K562 (cell line): Measurements from ENCODE around the gene ZNF24. TPM values are rescaled to one million over a fixed set of nuclear protein-coding genes. Genes with fewer than 3 reads are reported as not detected.

Experiments
- ATAC-seq: fragments of 200-7000 bp; cut with Tn5 transposase; 3 replicates; pipeline ENCODE4 v1.9.1; 2020; ENCODE audit warnings: moderate library complexity
- BruUV-seq: library from RNA; stranded (reverse); fragments of 400-500 nt; replicated peaks from 2 replicates; lab custom pipeline; 2021; lab: Mats Ljungman, UMichigan
- CTCF ChIA-PET: fragments of 300-600 bp; formaldehyde crosslinking; extraction: SDS; loops from one replicate; lab custom pipeline; 2021; ENCODE audit warnings: low intra/inter-chr PET ratio; lab: Yijun Ruan, JAX
- POLR2A ChIA-PET: fragments of 300-600, 350-650 bp; sonication (Branson Sonifier 250); formaldehyde crosslinking; extraction: SDS; loops from one replicate; lab custom pipeline; 2021; ENCODE audit warnings: antibody characterized with exemption, inconsistent platforms; lab: Yijun Ruan, JAX
- DNase-seq, 4 experiments: peaks; one replicate each; pipeline versions ENCODE4 v3.0.0 to v3.0.0-alpha.2; 2011 to 2018; ENCODE audit warnings: low spot score in 3 of 4, mixed read lengths in 3 of 4; ENCODE audit errors: extremely low read depth in 1 of 4
- FAIRE-seq: peaks from 2 replicates; lab custom pipeline; 2011; peaks lifted over from hg19 to GRCh38; lab: Jason Lieb, UNC
- H2AFZ ChIP-seq: 2 replicates; pipeline ENCODE4 v1.6.0; 2011; ENCODE audit warnings: low read depth, low read length, control low read depth, inconsistent platforms
- H3K27ac ChIP-seq: fragments of 200-600 bp; 3 replicates; pipeline ENCODE4 v1.8.0; 2011; ENCODE audit warnings: low read depth, mild to moderate bottlenecking, control low read depth, inconsistent platforms, low read length, moderate library complexity, mixed read lengths; ENCODE audit errors: extremely low read depth
- H3K27me3 ChIP-seq, 2 experiments: fragments of 300-600 bp in 1 of 2; 2 replicates in 1 of 2; 3 replicates in 1 of 2; pipeline versions ENCODE4 v1.6.0 to v1.8.0; 2011; ENCODE audit warnings: inconsistent platforms in 2 of 2, low read length in 2 of 2, mild to moderate bottlenecking in 1 of 2, mixed read lengths in 1 of 2, moderate library complexity in 1 of 2; ENCODE audit not compliant: control insufficient read depth in 2 of 2, insufficient read depth in 2 of 2
- H3K36me3 ChIP-seq: fragments of 300-600 bp; 3 replicates; pipeline ENCODE4 v1.8.0; 2011; ENCODE audit warnings: mild to moderate bottlenecking, low read length, inconsistent platforms; ENCODE audit not compliant: control insufficient read depth, insufficient read depth
- H3K4me1 ChIP-seq, 2 experiments: fragments of 200-600 bp in 1 of 2; replicated peaks in 1 of 2; 2 replicates in 1 of 2; 3 replicates in 1 of 2; pipeline versions ENCODE4 v1.5.1 to v1.8.0; 2011; ENCODE audit warnings: inconsistent platforms in 2 of 2, low read length in 2 of 2, mild to moderate bottlenecking in 1 of 2, mixed read lengths in 1 of 2, moderate library complexity in 1 of 2; ENCODE audit not compliant: control insufficient read depth in 2 of 2, insufficient read depth in 2 of 2
- H3K4me2 ChIP-seq: 2 replicates; pipeline ENCODE4 v1.6.1; 2011; ENCODE audit warnings: low read length, control low read depth, inconsistent platforms, mixed read lengths; ENCODE audit not compliant: insufficient read depth
- H3K4me3 ChIP-seq: fragments of 200-600 bp; sonication (generic), shearing (Covaris generic); 2 replicates; pipeline ENCODE4 v1.5.1; 2016; ENCODE audit warnings: control low read depth, inconsistent platforms
- H3K79me2 ChIP-seq: fragments of 200-600 bp; 3 replicates; pipeline ENCODE4 v1.8.0; 2011; ENCODE audit warnings: low read length, inconsistent platforms; ENCODE audit not compliant: control insufficient read depth, insufficient read depth
- H3K9ac ChIP-seq, 2 experiments: 2 replicates each; pipeline versions ENCODE4 v1.6.0 to v1.6.1; 2011; ENCODE audit warnings: low read depth in 2 of 2, low read length in 2 of 2, control low read depth in 1 of 2, inconsistent platforms in 1 of 2, mild to moderate bottlenecking in 1 of 2, mixed read lengths in 1 of 2; ENCODE audit not compliant: insufficient read depth in 1 of 2
- H3K9me1 ChIP-seq: one replicate; pipeline ENCODE4 v1.6.0; 2011; ENCODE audit warnings: inconsistent platforms, mild to moderate bottlenecking, low read length, moderate library complexity; ENCODE audit not compliant: control insufficient read depth, insufficient read depth
- H3K9me3 ChIP-seq: replicated peaks from 2 replicates; pipeline ENCODE4 v1.5.1; 2011; ENCODE audit warnings: low read depth, low read length, inconsistent platforms; ENCODE audit not compliant: control insufficient read depth, insufficient read depth
- H4K20me1 ChIP-seq: replicated peaks from 2 replicates; pipeline ENCODE4 v1.6.1; 2011; ENCODE audit warnings: low read length, inconsistent platforms, mixed read lengths; ENCODE audit not compliant: control insufficient read depth, insufficient read depth
- ZNF12 ChIP-seq: sonication (generic); formaldehyde crosslinking; IDR thresholded peaks from 2 replicates; pipeline ENCODE4 v1.4.0; 2020; ENCODE audit warnings: mild to moderate bottlenecking, missing genetic modification reagents
- in situ Hi-C: fragments of 300-500 bp; cut with MboI; formaldehyde crosslinking; loops from 4 replicates; pipeline ENCODE4 v1.15.0; 2018; ENCODE audit warnings: inconsistent platforms, mixed read lengths
- intact Hi-C: fragments of 100-400 bp; cut with micrococcal nuclease; formaldehyde crosslinking; loops from 2 replicates; pipeline ENCODE4 v1.14.2; 2022
- polyA plus RNA-seq, 8 experiments: library from polyadenylated mRNA; depleted of rRNA in 4 of 8; stranded (reverse) in 5 of 8; unstranded in 3 of 8; fragments of >200 nt; fragmentation: Nextera tagmentation in 2 of 8; fragmentation: Illumina TruSeq in 1 of 8; extraction: Ambion mirVana in 2 of 8; extraction: Trizol in 1 of 8; gene quantifications; 2 replicates each; pipeline versions ENCODE4 v1.2.1 to v1.2.3, GENCODE V29; 2011 to 2014; ENCODE audit warnings: inconsistent platforms in 1 of 8, missing spikeins in 1 of 8
- total RNA-seq, 7 experiments: library from RNA; depleted of rRNA in 6 of 7; stranded (reverse); fragments of >200 nt in 6 of 7; fragmentation: Illumina TruSeq in 2 of 7; extraction: Trizol in 2 of 7; gene quantifications; 2 replicates each; pipeline versions ENCODE4 v1.2.1 to v1.2.3, GENCODE V29; 2011 to 2021; ENCODE audit warnings: low replicate concordance in 1 of 7
- TF ChIP-seq, protein P1 (sequence below), 2 experiments: fragments of 450-650 bp; formaldehyde crosslinking in 1 of 2; IDR thresholded peaks; 2 replicates each; pipeline versions ENCODE4 v1.4.0 to v1.6.1; 2014 to 2020; ENCODE audit warnings: mild to moderate bottlenecking in 2 of 2, borderline replicate concordance in 1 of 2, low read depth in 1 of 2
- TF ChIP-seq, protein P2 (sequence below): fragments of 250-450 bp; sonication (Bioruptor Pico); IDR thresholded peaks from 2 replicates; pipeline ENCODE4 v1.5.0; 2021

ZNF24 gene
- total and polyA plus RNA-seq, 9 of the 15 experiments (the other 6 are each of a cell fraction or from before 2014, with no cell fraction given), result 35.7 to 72.8 (median 54.1) TPM

DNA sequence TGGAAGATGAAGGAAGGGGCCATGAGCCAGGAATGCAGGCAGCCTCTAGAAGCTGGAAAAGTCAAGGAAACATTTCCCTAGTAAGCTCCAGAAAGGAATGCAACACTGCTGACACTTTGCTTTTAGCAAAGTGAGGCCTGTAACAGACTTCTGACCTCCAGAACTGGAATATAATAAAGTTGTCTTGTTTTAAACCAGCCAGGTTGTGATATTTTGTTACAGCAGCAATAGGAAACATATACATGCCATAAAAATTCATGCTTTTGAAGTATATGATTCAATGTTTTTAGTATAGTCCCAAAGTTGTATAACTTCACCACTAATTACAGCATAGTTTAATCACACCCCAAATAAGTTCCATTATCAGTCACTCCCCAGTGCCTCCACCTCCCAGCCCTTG lies 48.2 kb upstream of the ZNF24 start:
- no TSS peak for BruUV-seq

More for the DNA sequence above, 48.2 kb upstream of the ZNF24 start:
- Histone ChIP-seq H3K27ac (no peak overlapping the region), H3K9ac (no peak overlapping the region), H3K9me3 (no peaks in the 10 kb centered on the region), H3K36me3 (no peaks in the 10 kb centered on the region), H2AFZ (no peak overlapping the region), H3K79me2 (no peaks in the 10 kb centered on the region), H3K9me1 (no peaks in the 10 kb centered on the region), H3K4me3 (no peak overlapping the region), H3K4me2 (no peak overlapping the region), H3K27me3 (peaks cover 4% of the 10 kb centered on the region in 2 experiments; a peak in 3 of 5 replicates)
- intact Hi-C loops, result no loop called here
- no peak for DNase-seq
- FAIRE-seq, result no peak
- ChIA-PET CTCF (no interaction called here), POLR2A (no interaction called here)
- in situ Hi-C loops, result loop anchor here (10.0 kb wide), 1 partner anchor 362 kb away; no protein-coding TSS in a partner anchor
- ATAC-seq, result no peak
- TF ChIP-seq, protein P1, sequence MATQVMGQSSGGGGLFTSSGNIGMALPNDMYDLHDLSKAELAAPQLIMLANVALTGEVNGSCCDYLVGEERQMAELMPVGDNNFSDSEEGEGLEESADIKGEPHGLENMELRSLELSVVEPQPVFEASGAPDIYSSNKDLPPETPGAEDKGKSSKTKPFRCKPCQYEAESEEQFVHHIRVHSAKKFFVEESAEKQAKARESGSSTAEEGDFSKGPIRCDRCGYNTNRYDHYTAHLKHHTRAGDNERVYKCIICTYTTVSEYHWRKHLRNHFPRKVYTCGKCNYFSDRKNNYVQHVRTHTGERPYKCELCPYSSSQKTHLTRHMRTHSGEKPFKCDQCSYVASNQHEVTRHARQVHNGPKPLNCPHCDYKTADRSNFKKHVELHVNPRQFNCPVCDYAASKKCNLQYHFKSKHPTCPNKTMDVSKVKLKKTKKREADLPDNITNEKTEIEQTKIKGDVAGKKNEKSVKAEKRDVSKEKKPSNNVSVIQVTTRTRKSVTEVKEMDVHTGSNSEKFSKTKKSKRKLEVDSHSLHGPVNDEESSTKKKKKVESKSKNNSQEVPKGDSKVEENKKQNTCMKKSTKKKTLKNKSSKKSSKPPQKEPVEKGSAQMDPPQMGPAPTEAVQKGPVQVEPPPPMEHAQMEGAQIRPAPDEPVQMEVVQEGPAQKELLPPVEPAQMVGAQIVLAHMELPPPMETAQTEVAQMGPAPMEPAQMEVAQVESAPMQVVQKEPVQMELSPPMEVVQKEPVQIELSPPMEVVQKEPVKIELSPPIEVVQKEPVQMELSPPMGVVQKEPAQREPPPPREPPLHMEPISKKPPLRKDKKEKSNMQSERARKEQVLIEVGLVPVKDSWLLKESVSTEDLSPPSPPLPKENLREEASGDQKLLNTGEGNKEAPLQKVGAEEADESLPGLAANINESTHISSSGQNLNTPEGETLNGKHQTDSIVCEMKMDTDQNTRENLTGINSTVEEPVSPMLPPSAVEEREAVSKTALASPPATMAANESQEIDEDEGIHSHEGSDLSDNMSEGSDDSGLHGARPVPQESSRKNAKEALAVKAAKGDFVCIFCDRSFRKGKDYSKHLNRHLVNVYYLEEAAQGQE (IDR thresholded peaks at IDR 0.05; ENCODE audit: borderline replicate concordance), result no peak
- TF ChIP-seq, protein P1 (CRISPR knock-in tag; IDR thresholded peaks at IDR 0.05; ENCODE audit: low read depth), result no peak
- peak; percentile 94 for TF ChIP-seq ZNF12 (CRISPR knock-in tag)
- TF ChIP-seq, protein P2, sequence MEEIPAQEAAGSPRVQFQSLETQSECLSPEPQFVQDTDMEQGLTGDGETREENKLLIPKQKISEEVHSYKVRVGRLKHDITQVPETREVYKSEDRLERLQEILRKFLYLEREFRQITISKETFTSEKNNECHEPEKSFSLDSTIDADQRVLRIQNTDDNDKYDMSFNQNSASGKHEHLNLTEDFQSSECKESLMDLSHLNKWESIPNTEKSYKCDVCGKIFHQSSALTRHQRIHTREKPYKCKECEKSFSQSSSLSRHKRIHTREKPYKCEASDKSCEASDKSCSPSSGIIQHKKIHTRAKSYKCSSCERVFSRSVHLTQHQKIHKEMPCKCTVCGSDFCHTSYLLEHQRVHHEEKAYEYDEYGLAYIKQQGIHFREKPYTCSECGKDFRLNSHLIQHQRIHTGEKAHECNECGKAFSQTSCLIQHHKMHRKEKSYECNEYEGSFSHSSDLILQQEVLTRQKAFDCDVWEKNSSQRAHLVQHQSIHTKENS, result no peak
- TF ChIP-seq, all 486 proteins: peak for 1
- no peaks in the 10 kb centered on the region for H3K4me1 ChIP-seq
- H4K20me1 ChIP-seq, result no peaks in the 10 kb centered on the region
